Measurements from ENCODE around the gene ZFPM1.

- TF ChIP-seq CTCF (IDR thresholded peaks at IDR 0.05; ENCODE audit: insufficient read depth, low read length, poor library complexity, severe bottlenecking) (no peak), EZH2phosphoT487 (conservative IDR thresholded peaks at IDR 0.05; ENCODE audit: low read length) (no peak)
Observed at GRCh38 chr16:88514526-88515232, 61.6 kb downstream of the ZFPM1 start.

All from SU-DHL-6 (cell line).